Measurements from ENCODE around the gene MEFV. TPM values are rescaled to one million over a fixed set of nuclear protein-coding genes. Genes with fewer than 3 reads are reported as not detected.

MEFV gene
- total and polyA plus RNA-seq, 2 of the 13 experiments (the other 11 are each of a cell fraction or from before 2014, with no cell fraction given), result 0.22 TPM; not detected in 1

- FAIRE-seq (no peak), DNase-seq (ENCODE audit: low spot score) (no peak), ATAC-seq (no peak)
- no peak overlapping the region for H3K4me2 ChIP-seq (ENCODE audit: low read depth, low read length)
- H3K27me3 ChIP-seq (ENCODE audit: control insufficient read depth in 1 of 2, insufficient read depth in 2 of 2, low read length in 2 of 2), result peaks cover 3 to 50% of the 10 kb centered on the region in 2 experiments
- TF ChIP-seq ZNF747 (CRISPR knock-in tag; IDR thresholded peaks at IDR 0.05; ENCODE audit: borderline replicate concordance) (no peak), PPARG (CRISPR knock-in tag; conservative IDR thresholded peaks at IDR 0.05) (0 out of 2 replicates have a peak, but pooled peaks have one; percentile 24), PAWR (CRISPR knock-in tag; IDR thresholded peaks at IDR 0.05; ENCODE audit: borderline replicate concordance) (no peak), ZNF580 (CRISPR knock-in tag; IDR thresholded peaks at IDR 0.05; ENCODE audit: borderline replicate concordance, low read depth) (no peak), ZMAT3 (CRISPR knock-in tag; conservative IDR thresholded peaks at IDR 0.05) (no peak), ZNF333 (CRISPR knock-in tag; IDR thresholded peaks at IDR 0.05; ENCODE audit: borderline replicate concordance) (no peak), ZNF615 (CRISPR knock-in tag; IDR thresholded peaks at IDR 0.05; ENCODE audit: borderline replicate concordance) (no peak), FOSL2 (CRISPR knock-in tag; IDR thresholded peaks at IDR 0.05) (peak; percentile 70)
- H3K9ac ChIP-seq (ENCODE audit: insufficient read depth, low read depth, low read length), result no peak overlapping the region
- H3K36me3 ChIP-seq (replicated peaks in 1 of 2; ENCODE audit: control insufficient read depth in 1 of 2, insufficient read depth in 2 of 2, low read length in 2 of 2), result no peaks in the 10 kb centered on the region
- H3K4me1 ChIP-seq (ENCODE audit: insufficient read depth, low read length), result peaks cover 45% of the 10 kb centered on the region
- no peak overlapping the region for H2AFZ ChIP-seq (ENCODE audit: low read length)
- H3K27ac ChIP-seq (ENCODE audit: extremely low read length, insufficient read depth, low read length), result no peak overlapping the region
- intact Hi-C loops (cut with micrococcal nuclease; ENCODE audit: unreplicated experiment), result no loop called here
- in situ Hi-C loops (cut with HindIII; ENCODE audit: extremely low pct_ligation_motif_present, low pct_unique_long_range_greater_than_20kb), result no loop called here
- no peak overlapping the region for H3K4me3 ChIP-seq (replicated peaks in 1 of 3; ENCODE audit: insufficient read depth in 1 of 3, low read depth in 2 of 3, low read length in 3 of 3)
- WGBS (ENCODE audit: low lambda C conversion rate), result 36% methylated on average over 6 of the region's 6 CpGs
- no peaks in the 10 kb centered on the region for H3K79me2 ChIP-seq (ENCODE audit: insufficient read depth, low read length)
- ChIA-PET CTCF (ENCODE audit: low intra/inter-chr PET ratio, low total read pairs) (no interaction called here), POLR2A (no interaction called here)
- no peaks in the 10 kb centered on the region for H3K9me3 ChIP-seq (ENCODE audit: low read length)
- no peaks in the 10 kb centered on the region for H4K20me1 ChIP-seq (ENCODE audit: insufficient read depth, low read length)
- BruUV-seq (replicated peaks), result no TSS peak
These were observed 12.6 kb downstream of the MEFV start for GRCh38 chr16:3243882-3244281.

DNA sequence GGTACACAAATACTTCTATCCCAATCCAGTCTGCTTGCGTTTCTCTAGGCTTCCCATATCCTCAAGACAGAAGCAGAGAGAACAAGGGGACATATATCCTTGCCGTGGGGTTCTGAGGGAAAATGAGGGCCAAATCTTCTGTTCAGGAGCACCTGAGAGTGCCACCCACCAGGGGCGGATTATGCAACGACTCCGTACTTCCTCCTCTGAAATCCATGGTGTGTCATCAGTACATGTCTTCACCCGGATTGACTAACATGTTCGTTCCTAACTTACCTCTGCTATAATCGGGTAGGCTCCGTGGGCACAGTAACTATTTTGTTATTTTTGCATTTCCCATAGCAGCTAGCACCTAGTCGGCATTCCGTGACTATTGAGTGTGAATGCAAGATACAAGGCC lies 13.7 kb downstream of the MEFV start:
- Histone ChIP-seq H3K4me3 (replicated peaks in 1 of 3; ENCODE audit: insufficient read depth in 1 of 3, low read depth in 2 of 3, low read length in 3 of 3) (no peak overlapping the region), H3K36me3 (replicated peaks in 1 of 2; ENCODE audit: control insufficient read depth in 1 of 2, insufficient read depth in 2 of 2, low read length in 2 of 2) (no peaks in the 10 kb centered on the region), H3K9ac (ENCODE audit: insufficient read depth, low read depth, low read length) (no peak overlapping the region), H3K27me3 (ENCODE audit: control insufficient read depth in 1 of 2, insufficient read depth in 2 of 2, low read length in 2 of 2) (peaks cover 0 to 45% of the 10 kb centered on the region in 2 experiments), H3K9me3 (ENCODE audit: low read length) (no peaks in the 10 kb centered on the region), H3K4me1 (ENCODE audit: insufficient read depth, low read length) (peaks cover 45% of the 10 kb centered on the region), H4K20me1 (ENCODE audit: insufficient read depth, low read length) (no peaks in the 10 kb centered on the region), H2AFZ (ENCODE audit: low read length) (no peak overlapping the region), H3K27ac (ENCODE audit: extremely low read length, insufficient read depth, low read length) (no peak overlapping the region), H3K4me2 (ENCODE audit: low read depth, low read length) (peak overlapping the region; percentile 4; the same call in 1 of the 2 replicates), H3K79me2 (ENCODE audit: insufficient read depth, low read length) (no peaks in the 10 kb centered on the region)
- no TSS peak for BruUV-seq (replicated peaks)
- in situ Hi-C loops (cut with HindIII; ENCODE audit: extremely low pct_ligation_motif_present, low pct_unique_long_range_greater_than_20kb), result no loop called here
- no peak for FAIRE-seq
- ATAC-seq, result no peak
- ChIA-PET POLR2A (no interaction called here), CTCF (ENCODE audit: low intra/inter-chr PET ratio, low total read pairs) (no interaction called here)
- peak; percentile 39; the same call in 1 of the 2 replicates for TF ChIP-seq CEBPG (CRISPR knock-in tag; IDR thresholded peaks at IDR 0.05)
- TF ChIP-seq FOSL2 (CRISPR knock-in tag; IDR thresholded peaks at IDR 0.05), result peak; percentile 54; the same call in 1 of the 2 replicates
- TF ChIP-seq CEBPB (IDR thresholded peaks at IDR 0.05; ENCODE audit: borderline replicate concordance, low read depth, low read length), result peak; percentile 77; the same call in 1 of the 2 replicates
- TF ChIP-seq, protein P1, sequence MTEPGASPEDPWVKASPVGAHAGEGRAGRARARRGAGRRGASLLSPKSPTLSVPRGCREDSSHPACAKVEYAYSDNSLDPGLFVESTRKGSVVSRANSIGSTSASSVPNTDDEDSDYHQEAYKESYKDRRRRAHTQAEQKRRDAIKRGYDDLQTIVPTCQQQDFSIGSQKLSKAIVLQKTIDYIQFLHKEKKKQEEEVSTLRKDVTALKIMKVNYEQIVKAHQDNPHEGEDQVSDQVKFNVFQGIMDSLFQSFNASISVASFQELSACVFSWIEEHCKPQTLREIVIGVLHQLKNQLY (CRISPR knock-in tag; IDR thresholded peaks at IDR 0.05), result no peak
- no peak for TF ChIP-seq MED13 (CRISPR knock-in tag; IDR thresholded peaks at IDR 0.05)
- 27% methylated on average over 11 of the region's 11 CpGs for WGBS (ENCODE audit: low lambda C conversion rate)
- intact Hi-C loops (cut with micrococcal nuclease; ENCODE audit: unreplicated experiment), result no loop called here
- no peak for DNase-seq (ENCODE audit: low spot score)
